Mesothelial cell of epicardium (in vitro differentiated cells): Measurements from ENCODE around the gene CSTF3. TPM values are rescaled to one million over a fixed set of nuclear protein-coding genes. Genes with fewer than 3 reads are reported as not detected.
"Not testable (repeated sequence)": the region's sequence is repeated elsewhere in the genome, so short reads cannot be mapped to it uniquely, and the experiment has no call there.

Experiments
- DNase-seq, 2 experiments: peaks; one replicate each; pipeline ENCODE4 v3.0.0; 2021; ENCODE audit warnings: low spot score in 2 of 2; ENCODE audit not compliant: unreplicated experiment in 2 of 2
- H3K27ac Mint-ChIP-seq: 2 replicates; pipeline ENCODE4 v1.8.0; 2021; ENCODE audit warnings: mixed read lengths
- H3K27me3 Mint-ChIP-seq: 2 replicates; pipeline ENCODE4 v1.8.0; 2021; ENCODE audit warnings: low read depth, mixed read lengths
- H3K36me3 Mint-ChIP-seq: 2 replicates; pipeline ENCODE4 v1.8.0; 2021; ENCODE audit warnings: mixed read lengths
- H3K4me1 Mint-ChIP-seq: 2 replicates; pipeline ENCODE4 v1.8.0; 2021; ENCODE audit warnings: mixed read lengths
- H3K4me3 Mint-ChIP-seq: 2 replicates; pipeline ENCODE4 v1.8.0; 2021; ENCODE audit warnings: mild to moderate bottlenecking, moderate library complexity, mixed read lengths
- H3K9me3 Mint-ChIP-seq: 2 replicates; pipeline ENCODE4 v1.8.0; 2021; ENCODE audit warnings: mixed read lengths
- CTCF ChIP-seq: fragments of 200-600 bp; sonication (generic); IDR thresholded peaks from one replicate; pipeline ENCODE4 v1.5.0; 2021; ENCODE audit warnings: antibody characterized with exemption; ENCODE audit not compliant: unreplicated experiment
- total RNA-seq: library from RNA; stranded (reverse); gene quantifications from 3 replicates; pipeline ENCODE4 v1.2.1, GENCODE V29; 2021

Gene CSTF3
- total RNA-seq, 1 donor from 2014 or later, result 50.3 TPM

- no peak for TF ChIP-seq CTCF
- H3K4me1 Mint-ChIP-seq, result peaks cover 12% of the 10 kb centered on the region
- DNase-seq, result no peak
- no peaks in the 10 kb centered on the region for H3K9me3 Mint-ChIP-seq
- no peak overlapping the region for H3K27ac Mint-ChIP-seq
- H3K27me3 Mint-ChIP-seq, result no peaks in the 10 kb centered on the region
- no peak overlapping the region for H3K4me3 Mint-ChIP-seq
- peaks cover 17% of the 10 kb centered on the region for H3K36me3 Mint-ChIP-seq
These were observed 109.0 kb downstream of the CSTF3 start for GRCh38 chr11:33052231-33052630.

- not testable (repeated sequence) for H3K27me3 Mint-ChIP-seq, H3K4me3 Mint-ChIP-seq, H3K27ac Mint-ChIP-seq
These were observed 111.5 kb downstream of the CSTF3 start for GRCh38 chr11:33049565-33050408.

GRCh38 chr11:33048701-33049100 lies 112.6 kb downstream of the CSTF3 start:
- peaks cover 30% of the 10 kb centered on the region for H3K36me3 Mint-ChIP-seq
- not testable (repeated sequence) for DNase-seq, H3K9me3 Mint-ChIP-seq, H3K4me1 Mint-ChIP-seq, H3K27me3 Mint-ChIP-seq, H3K27ac Mint-ChIP-seq, H3K4me3 Mint-ChIP-seq

More at GRCh38 chr11:33049565-33050408, 111.5 kb downstream of the CSTF3 start:
- DNase-seq, H3K9me3 Mint-ChIP-seq, H3K4me1 Mint-ChIP-seq: not testable (repeated sequence)
- H3K36me3 Mint-ChIP-seq, result peaks cover 30% of the 10 kb centered on the region

GRCh38 chr11:33045551-33046255 lies 115.6 kb downstream of the CSTF3 start:
- no peaks in the 10 kb centered on the region for H3K27me3 Mint-ChIP-seq

DNA sequence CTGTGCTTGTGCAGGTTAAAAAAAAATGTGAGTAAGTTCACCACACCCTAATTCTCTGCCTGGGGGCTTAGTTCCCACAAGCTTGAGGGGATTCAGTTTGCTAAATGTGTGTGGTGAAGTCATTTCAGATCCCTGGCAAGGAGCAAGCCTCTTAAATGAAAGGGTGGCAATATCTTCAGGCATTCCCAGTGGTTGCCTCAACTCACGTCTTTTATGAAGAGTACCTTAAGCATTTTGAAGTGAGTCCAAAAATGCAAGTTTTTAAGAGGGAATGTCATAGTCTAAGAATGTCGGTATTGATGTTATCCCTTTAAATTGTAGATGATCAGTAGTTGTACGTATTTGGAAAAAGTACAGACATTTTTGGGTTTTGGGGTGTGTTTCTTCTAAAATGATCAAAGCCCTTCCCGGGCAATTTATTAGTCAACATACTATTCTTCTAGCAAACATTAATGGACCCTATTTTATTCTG lies 117.0 kb downstream of the CSTF3 start:
- no peak for TF ChIP-seq CTCF
- Mint-ChIP-seq H3K27ac (peak overlapping the region; percentile 26), H3K27me3 (no peaks in the 10 kb centered on the region)

More at GRCh38 chr11:33045551-33046255, 115.6 kb downstream of the CSTF3 start:
- no peak for TF ChIP-seq CTCF
- H3K36me3 Mint-ChIP-seq, result peaks cover 30% of the 10 kb centered on the region
- no peak for DNase-seq
- no peak overlapping the region for H3K27ac Mint-ChIP-seq
- no peak overlapping the region for H3K4me3 Mint-ChIP-seq
- peaks cover 19% of the 10 kb centered on the region for H3K4me1 Mint-ChIP-seq
- H3K9me3 Mint-ChIP-seq, result peaks cover 5% of the 10 kb centered on the region

GRCh38 chr11:33043221-33043830 lies 118.0 kb downstream of the CSTF3 start:
- DNase-seq, result no peak
- H3K36me3 Mint-ChIP-seq, result peaks cover 27% of the 10 kb centered on the region
- peaks cover 5% of the 10 kb centered on the region for H3K9me3 Mint-ChIP-seq
- H3K27me3 Mint-ChIP-seq, result no peaks in the 10 kb centered on the region
- TF ChIP-seq CTCF, result no peak
- peak overlapping the region; percentile 81 for H3K27ac Mint-ChIP-seq
- H3K4me1 Mint-ChIP-seq, result peaks cover 25% of the 10 kb centered on the region
- no peak overlapping the region for H3K4me3 Mint-ChIP-seq

More for the DNA sequence above, 117.0 kb downstream of the CSTF3 start:
- no peak for DNase-seq
- no peak overlapping the region for H3K4me3 Mint-ChIP-seq
- peaks cover 5% of the 10 kb centered on the region for H3K9me3 Mint-ChIP-seq
- H3K36me3 Mint-ChIP-seq, result peaks cover 30% of the 10 kb centered on the region
- H3K4me1 Mint-ChIP-seq, result peaks cover 25% of the 10 kb centered on the region
